ENCODE data around the gene TBCC.

The TBCC gene

GRCh38 chr6:42771741-42772100 lies 25.8 kb upstream of the TBCC start:
- no peak for DNase-seq (ENCODE audit: low read depth in 2 of 2)

- DNase-seq (ENCODE audit: low read depth in 2 of 2) = no peak
Measured at GRCh38 chr6:42769836-42770235, 23.9 kb upstream of the TBCC start.

- no peak for DNase-seq (ENCODE audit: low read depth in 2 of 2)
Measured at GRCh38 chr6:42769051-42769450, 23.1 kb upstream of the TBCC start.

GRCh38 chr6:42766163-42766670 lies 20.3 kb upstream of the TBCC start:
- no peak for DNase-seq (ENCODE audit: low read depth in 2 of 2)

- no peak for DNase-seq (ENCODE audit: low read depth in 2 of 2)
Measured at GRCh38 chr6:42764911-42765648, 19.2 kb upstream of the TBCC start.

GRCh38 chr6:42762950-42763349 lies 17.0 kb upstream of the TBCC start:
- DNase-seq (ENCODE audit: low read depth in 2 of 2) = no peak

- DNase-seq (ENCODE audit: low read depth in 2 of 2) = no peak
Measured at GRCh38 chr6:42762426-42762859, 16.5 kb upstream of the TBCC start.

- DNase-seq (ENCODE audit: low read depth in 2 of 2) = no peak
Measured at GRCh38 chr6:42761287-42762067, 15.6 kb upstream of the TBCC start.

- no peak for DNase-seq (ENCODE audit: low read depth in 2 of 2)
Measured at GRCh38 chr6:42758756-42759430, 13.0 kb upstream of the TBCC start.

- DNase-seq (ENCODE audit: low read depth in 2 of 2) = no peak
Measured at GRCh38 chr6:42756722-42757121, 10.8 kb upstream of the TBCC start.

GRCh38 chr6:42754759-42755158 lies 8.9 kb upstream of the TBCC start:
- DNase-seq (ENCODE audit: low read depth in 2 of 2) = no peak

GRCh38 chr6:42751055-42751454 lies 5.2 kb upstream of the TBCC start:
- no peak for DNase-seq (ENCODE audit: low read depth in 2 of 2)

GRCh38 chr6:42748203-42748898 lies 2.4 kb upstream of the TBCC start:
- DNase-seq (ENCODE audit: low read depth in 2 of 2) = no peak

GRCh38 chr6:42746463-42747391 lies 824 bp upstream of the TBCC start:
- DNase-seq (ENCODE audit: low read depth in 2 of 2) = peak; percentile 67 to 73

- no peak for DNase-seq (ENCODE audit: low read depth in 2 of 2)
Measured at GRCh38 chr6:42745083-42745639, 742 bp downstream of the TBCC start.

GRCh38 chr6:42744351-42744893 lies 1.5 kb downstream of the TBCC start:
- DNase-seq (ENCODE audit: low read depth in 2 of 2) = no peak

- no peak for DNase-seq (ENCODE audit: low read depth in 2 of 2)
Measured at GRCh38 chr6:42742116-42742894, 3.6 kb downstream of the TBCC start.

- no peak for DNase-seq (ENCODE audit: low read depth in 2 of 2)
Measured at GRCh38 chr6:42740725-42741124, 5.2 kb downstream of the TBCC start.

- DNase-seq (ENCODE audit: low read depth in 2 of 2) = no peak
Measured at GRCh38 chr6:42735976-42736375, 9.9 kb downstream of the TBCC start.

Data from stimulated activated CD4-positive, alpha-beta T cell treated with anti-CD3 and anti-CD28 coated beads, Interleukin-15, amount 100 ng/mL, for 48 hours (primary cell).